Esophagus (tissue), 2 donors: Measurements from ENCODE around the gene CXCR5. TPM values are rescaled to one million over a fixed set of nuclear protein-coding genes. Genes with fewer than 3 reads are reported as not detected.

ENCODE experiments used
- H3K27ac ChIP-seq, 2 donors: one replicate each; pipeline ENCODE4 v1.5.1; 2013; ENCODE audit warnings: low read depth in 2 of 2, mild to moderate bottlenecking in 2 of 2, inconsistent platforms in 1 of 2, low read length in 1 of 2, moderate library complexity in 1 of 2
- H3K27me3 ChIP-seq, 2 donors: one replicate each; pipeline ENCODE4 v1.6.1; 2013; ENCODE audit warnings: low read length in 2 of 2, control low read depth in 1 of 2, mild to moderate bottlenecking in 1 of 2; ENCODE audit not compliant: insufficient read depth in 2 of 2, control insufficient read depth in 1 of 2
- H3K36me3 ChIP-seq, 2 donors: one replicate each; pipeline ENCODE4 v1.6.1; 2013; ENCODE audit warnings: low read length in 1 of 2; ENCODE audit not compliant: control insufficient read depth in 2 of 2, insufficient read depth in 2 of 2
- H3K4me1 ChIP-seq, 2 donors: one replicate each; pipeline ENCODE4 v1.6.1; 2013; ENCODE audit warnings: low read length in 1 of 2; ENCODE audit not compliant: control insufficient read depth in 2 of 2, insufficient read depth in 2 of 2
- H3K4me3 ChIP-seq, 2 donors: one replicate each; pipeline ENCODE4 v1.5.1; 2013; ENCODE audit warnings: low read length in 2 of 2, mild to moderate bottlenecking in 2 of 2, low read depth in 1 of 2, moderate library complexity in 1 of 2
- H3K9me3 ChIP-seq, 2 donors: one replicate each; pipeline ENCODE4 v1.6.1; 2013; ENCODE audit warnings: mild to moderate bottlenecking in 2 of 2, low read depth in 1 of 2, low read length in 1 of 2, moderate library complexity in 1 of 2; ENCODE audit not compliant: control insufficient read depth in 2 of 2, insufficient read depth in 1 of 2
- WGBS, 2 donors: extraction: QIAGEN DNeasy Blood & Tissue Kit; methylation state at CpG; one replicate each; pipeline ENCODE4 v1.1.7; 2013; 5-methylcytosine and 5-hydroxymethylcytosine counted together
- polyA plus RNA-seq, 2 donors: library from polyadenylated mRNA; stranded (reverse); fragments of 200-250 nt; gene quantifications; one replicate each; pipeline ENCODE4 v1.2.3, GENCODE V29; 2013
- donor health status: healthy with polysubstance abuse.
- donor health status: Bipolar disorder and iron deficiency.

Gene CXCR5
- polyA plus RNA-seq, 2 donors = 0.11 to 0.18 TPM

DNA sequence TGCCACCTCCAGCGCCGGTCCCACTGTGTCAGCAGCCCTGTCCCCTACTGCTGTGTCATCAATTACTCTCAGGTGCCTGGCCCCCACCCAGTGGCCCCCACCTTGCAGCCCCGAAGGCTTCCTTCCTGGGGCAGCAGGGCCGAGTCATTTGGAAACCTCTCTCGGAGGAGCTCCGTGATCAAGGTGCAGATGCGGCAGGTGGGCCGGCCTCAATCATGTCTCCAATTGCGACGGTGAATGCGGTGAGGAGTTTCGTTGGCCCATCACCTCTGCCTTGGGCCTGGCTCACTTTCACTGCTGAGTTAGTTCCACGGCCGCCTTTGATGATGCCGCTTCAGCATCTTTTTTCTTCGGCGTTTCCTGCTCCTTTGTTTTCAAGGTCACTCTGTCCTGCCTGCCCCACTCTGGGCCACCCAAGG is 11.3 kb upstream of the CXCR5 start:
- Histone ChIP-seq H3K4me1 (peaks cover 0 to 20% of the 10 kb centered on the region in 2 donors), H3K4me3 (no peak overlapping the region), H3K27me3 (no peaks in the 10 kb centered on the region), H3K27ac (no peak overlapping the region), H3K36me3 (no peaks in the 10 kb centered on the region), H3K9me3 (no peaks in the 10 kb centered on the region)
- 76% methylated on average over 17 of the region's 17 CpGs for WGBS, 2 donors

DNA sequence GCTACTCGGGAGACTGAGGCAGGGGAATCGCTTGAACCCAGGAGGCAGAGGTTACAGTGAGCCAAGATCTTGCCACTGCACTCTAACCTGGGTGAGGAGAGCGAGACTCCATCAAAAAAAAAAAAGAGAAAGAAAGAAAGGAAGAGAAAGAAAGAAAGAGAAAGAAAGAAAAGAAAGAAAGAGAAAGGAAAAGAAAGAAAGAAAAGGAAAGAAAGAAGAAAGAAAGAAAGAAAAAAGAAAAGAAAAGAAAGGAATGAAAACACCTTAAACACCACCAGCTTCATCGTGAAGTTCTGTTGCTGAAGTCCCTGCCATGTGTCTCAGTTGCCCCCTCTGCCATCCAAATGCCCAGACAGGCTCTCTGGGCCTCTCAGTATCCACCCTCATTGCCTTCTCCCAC is 9.9 kb upstream of the CXCR5 start:
- H3K4me1 ChIP-seq = peaks cover 0 to 20% of the 10 kb centered on the region in 2 donors
- 84 to 91% methylated on average over 4 of the region's 4 CpGs for WGBS, 2 donors
- no peaks in the 10 kb centered on the region for H3K9me3 ChIP-seq
- no peak overlapping the region for H3K4me3 ChIP-seq
- H3K27me3 ChIP-seq = no peaks in the 10 kb centered on the region
- no peaks in the 10 kb centered on the region for H3K36me3 ChIP-seq
- H3K27ac ChIP-seq = no peak overlapping the region

DNA sequence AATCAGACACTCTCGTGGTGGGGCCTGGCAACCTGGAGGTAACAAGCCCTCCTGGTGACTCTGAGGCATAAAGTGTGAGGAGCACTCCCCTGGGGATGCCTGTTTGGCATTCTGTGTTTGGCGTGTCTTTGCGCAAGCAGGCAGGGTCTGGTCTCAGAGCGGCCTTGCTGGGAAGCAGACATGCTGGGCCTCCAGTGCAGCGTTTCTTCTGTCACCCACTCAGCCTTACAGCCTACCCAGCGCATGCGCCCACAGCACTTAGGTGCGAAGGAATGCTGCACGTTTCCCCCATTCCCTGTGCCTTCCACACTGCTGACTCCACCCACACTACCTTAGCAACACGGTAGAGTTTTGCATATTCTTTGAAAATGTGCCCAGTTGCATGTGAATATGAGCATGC is 7.4 kb upstream of the CXCR5 start:
- Histone ChIP-seq H3K4me1 (peaks cover 0 to 13% of the 10 kb centered on the region in 2 donors), H3K27ac (peak overlapping the region in 1 of 2 donors; percentile 35), H3K36me3 (no peaks in the 10 kb centered on the region), H3K9me3 (no peaks in the 10 kb centered on the region), H3K4me3 (no peak overlapping the region), H3K27me3 (no peaks in the 10 kb centered on the region)
- whole genome bisulfite sequencing, 2 donors = 78% methylated on average over 10 of the region's 10 CpGs

DNA sequence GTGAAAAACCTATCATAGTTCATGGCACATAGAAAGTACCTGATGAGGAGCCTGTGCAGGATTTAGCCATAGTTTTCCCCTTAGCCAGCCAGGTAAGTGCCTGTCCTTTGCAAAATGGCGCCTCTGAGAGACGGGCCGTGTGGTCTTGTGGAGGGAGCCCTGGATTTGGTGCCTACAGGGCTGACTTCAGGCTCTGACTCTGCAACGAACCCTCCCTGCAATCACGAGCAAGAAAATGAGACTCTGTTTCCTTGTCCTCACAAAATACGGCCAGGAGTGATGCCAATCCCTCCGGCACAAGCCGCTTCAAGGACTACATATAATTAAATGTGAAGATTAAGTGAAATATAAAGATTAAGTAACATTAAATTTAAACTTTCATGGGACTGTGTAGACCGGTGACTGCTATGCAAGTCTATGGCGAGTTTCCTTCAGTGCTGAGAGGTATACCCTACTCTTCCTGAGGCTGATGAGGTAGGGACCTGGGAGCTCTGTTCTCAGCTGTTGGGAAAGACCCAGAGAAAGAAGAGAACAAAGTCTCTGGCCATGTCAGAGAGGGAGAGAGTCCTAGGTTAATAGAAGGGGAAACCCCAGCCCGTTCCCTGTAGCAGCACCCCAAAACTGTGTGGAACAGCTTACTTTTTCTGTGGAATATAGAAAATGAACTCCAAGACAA is 6.1 kb upstream of the CXCR5 start:
- no peaks in the 10 kb centered on the region for H3K36me3 ChIP-seq
- H3K9me3 ChIP-seq = no peaks in the 10 kb centered on the region
- H3K27me3 ChIP-seq = no peaks in the 10 kb centered on the region
- 83 to 84% methylated on average over 11 of the region's 11 CpGs for WGBS, 2 donors
- no peak overlapping the region for H3K4me3 ChIP-seq
- H3K27ac ChIP-seq = no peak overlapping the region
- peaks cover 0 to 13% of the 10 kb centered on the region in 2 donors for H3K4me1 ChIP-seq

DNA sequence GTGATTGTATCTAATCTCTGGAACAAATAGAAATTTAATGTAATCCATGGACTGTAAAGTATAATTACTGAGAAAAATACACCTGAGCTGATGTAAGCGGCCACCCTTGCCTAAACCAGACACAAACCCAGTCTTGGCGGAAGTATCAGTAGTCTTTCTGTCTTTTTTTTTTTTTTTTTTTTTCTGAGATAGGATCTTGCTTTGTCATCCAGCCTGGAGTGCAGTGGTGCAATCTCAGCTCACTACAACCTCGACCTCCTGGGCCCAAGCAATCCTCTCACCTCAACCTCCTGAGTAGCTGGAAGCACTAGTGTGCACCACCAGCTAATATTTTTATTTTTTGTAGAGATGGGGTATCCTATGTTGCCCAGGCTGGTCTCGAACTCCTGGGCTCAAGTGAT is 5.5 kb upstream of the CXCR5 start:
- no peak overlapping the region for H3K27ac ChIP-seq
- 82 to 84% methylated on average over 4 of the region's 4 CpGs for WGBS, 2 donors

DNA sequence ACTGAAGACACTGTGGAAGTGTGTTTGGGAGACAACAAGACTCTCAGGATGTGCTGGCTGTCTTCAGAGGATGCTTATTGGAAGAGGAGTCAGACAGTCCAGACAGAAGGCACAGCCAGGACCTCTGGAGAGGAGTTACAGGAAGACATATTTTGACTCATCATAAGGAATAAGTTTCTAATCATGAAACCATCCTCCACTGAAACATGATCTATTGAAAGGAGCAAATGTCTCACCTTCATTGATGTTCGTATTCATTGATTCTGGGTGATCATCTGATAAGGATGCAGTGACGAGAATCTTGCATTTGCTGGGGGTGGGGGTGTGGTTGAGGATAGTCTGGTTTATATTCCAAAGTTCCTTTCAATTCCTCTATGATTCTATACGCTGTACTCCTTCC is 2.5 kb upstream of the CXCR5 start:
- H3K9me3 ChIP-seq = no peaks in the 10 kb centered on the region
- H3K4me1 ChIP-seq = peaks cover 0 to 6% of the 10 kb centered on the region in 2 donors
- H3K27me3 ChIP-seq = no peaks in the 10 kb centered on the region
- no peak overlapping the region for H3K27ac ChIP-seq
- H3K36me3 ChIP-seq = no peaks in the 10 kb centered on the region
- 82 to 83% methylated on average over 3 of the region's 3 CpGs for WGBS, 2 donors
- no peak overlapping the region for H3K4me3 ChIP-seq

More for the DNA sequence above, 5.5 kb upstream of the CXCR5 start:
- Histone ChIP-seq H3K4me3 (no peak overlapping the region), H3K36me3 (no peaks in the 10 kb centered on the region), H3K27me3 (no peaks in the 10 kb centered on the region), H3K4me1 (peaks cover 0 to 13% of the 10 kb centered on the region in 2 donors), H3K9me3 (no peaks in the 10 kb centered on the region)

DNA sequence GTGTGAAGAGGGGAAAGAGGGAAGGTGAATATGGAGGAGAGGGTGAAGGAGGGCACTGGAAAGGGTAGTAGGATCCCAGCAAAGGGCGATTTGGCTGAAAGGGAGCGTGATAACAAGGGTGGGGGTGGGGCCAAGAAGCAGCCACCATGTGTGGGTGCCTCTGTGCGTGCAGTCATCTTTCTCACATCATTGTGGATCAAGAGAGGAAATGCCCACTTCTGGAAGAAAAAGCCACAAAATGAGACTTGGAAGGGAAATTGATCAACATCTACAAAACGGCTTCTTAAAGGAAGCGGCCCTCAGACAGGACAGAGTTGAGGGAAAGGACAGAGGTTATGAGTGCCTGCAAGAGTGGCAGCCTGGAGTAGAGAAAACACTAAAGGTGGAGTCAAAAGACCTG is 1.2 kb upstream of the CXCR5 start:
- no peaks in the 10 kb centered on the region for H3K27me3 ChIP-seq
- no peaks in the 10 kb centered on the region for H3K36me3 ChIP-seq
- WGBS, 2 donors = 73 to 81% methylated on average over 5 of the region's 5 CpGs
- no peak overlapping the region for H3K27ac ChIP-seq
- no peak overlapping the region for H3K4me3 ChIP-seq
- peaks cover 0 to under 1% of the 10 kb centered on the region in 2 donors for H3K4me1 ChIP-seq
- H3K9me3 ChIP-seq = no peaks in the 10 kb centered on the region

DNA sequence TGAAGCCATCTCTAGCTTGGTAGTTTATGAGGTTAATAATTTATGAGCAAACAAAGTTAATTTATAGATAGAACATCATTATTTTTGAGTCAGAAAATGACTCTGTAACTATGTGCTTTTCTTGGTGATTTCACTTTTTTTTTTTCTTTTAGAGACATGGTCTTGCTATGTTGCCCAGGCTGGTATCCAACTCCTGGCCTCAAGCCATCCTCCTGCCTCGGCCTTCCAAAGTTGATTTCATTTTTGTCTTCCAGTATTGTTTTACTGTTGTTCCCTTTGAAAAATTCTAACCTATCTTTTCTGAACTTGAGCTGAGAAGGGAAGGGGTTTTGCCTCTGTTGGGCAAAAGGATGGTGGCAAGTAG is 706 bp upstream of the CXCR5 start:
- Histone ChIP-seq H3K9me3 (no peaks in the 10 kb centered on the region), H3K27ac (no peak overlapping the region), H3K27me3 (no peaks in the 10 kb centered on the region), H3K4me3 (no peak overlapping the region), H3K4me1 (peaks cover 2 to 5% of the 10 kb centered on the region in 2 donors), H3K36me3 (no peaks in the 10 kb centered on the region)
- 20 to 41% methylated on average over 1 of the region's 1 CpG for WGBS, 2 donors

DNA sequence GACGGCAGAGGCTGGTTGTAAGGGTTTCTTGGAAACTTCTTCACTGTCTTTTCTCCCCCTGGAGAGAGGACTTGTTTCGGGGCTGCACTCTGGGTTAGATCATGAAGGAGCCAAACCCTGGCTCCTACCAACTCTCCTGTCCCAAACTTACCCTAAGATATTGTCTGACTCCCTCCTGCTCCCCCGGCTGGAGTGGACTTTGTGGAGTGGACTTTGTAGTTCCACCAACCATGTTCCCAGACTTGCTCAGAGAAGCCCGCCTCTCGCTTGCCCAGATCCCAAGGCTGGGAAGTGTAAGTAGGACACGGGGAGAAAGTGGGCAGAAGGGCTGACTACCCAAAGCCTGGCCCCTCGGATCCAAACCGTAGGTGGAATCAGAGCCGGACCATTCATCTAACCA is 1.2 kb downstream of the CXCR5 start:
- Histone ChIP-seq H3K27ac (no peak overlapping the region), H3K4me1 (peaks cover 6 to 11% of the 10 kb centered on the region in 2 donors)
- WGBS, 2 donors = 88 to 90% methylated on average over 9 of the region's 9 CpGs

DNA sequence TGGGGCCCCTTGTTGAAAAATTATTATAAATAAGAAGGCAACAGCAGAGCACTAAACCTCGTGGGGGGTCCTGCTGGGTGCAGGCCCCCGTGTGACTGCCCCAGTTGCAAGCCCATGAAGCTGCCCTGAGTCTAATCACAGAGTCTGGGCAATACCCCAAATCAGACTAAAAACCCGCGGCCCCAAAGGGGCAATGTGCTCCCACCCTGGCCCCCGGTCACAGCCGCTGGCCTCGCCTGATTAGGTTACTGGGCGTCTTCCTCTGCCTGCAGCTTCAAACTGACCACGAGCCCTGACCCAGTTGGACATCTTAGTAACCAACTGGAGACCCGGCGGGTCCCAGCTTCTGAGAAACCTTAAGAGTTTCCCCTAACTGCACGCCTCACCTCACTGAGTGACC is 1.6 kb downstream of the CXCR5 start:
- Histone ChIP-seq H3K27ac (no peak overlapping the region), H3K27me3 (no peaks in the 10 kb centered on the region), H3K9me3 (no peaks in the 10 kb centered on the region), H3K4me1 (peaks cover 6 to 12% of the 10 kb centered on the region in 2 donors), H3K36me3 (no peaks in the 10 kb centered on the region), H3K4me3 (no peak overlapping the region)
- WGBS, 2 donors = 89 to 91% methylated on average over 12 of the region's 12 CpGs

More for the DNA sequence above, 1.2 kb downstream of the CXCR5 start:
- Histone ChIP-seq H3K9me3 (no peaks in the 10 kb centered on the region), H3K4me3 (no peak overlapping the region), H3K27me3 (no peaks in the 10 kb centered on the region), H3K36me3 (no peaks in the 10 kb centered on the region)
